ENCODE results near the gene ABCB9. TPM values are rescaled to one million over a fixed set of nuclear protein-coding genes. Genes with fewer than 3 reads are reported as not detected.

Gene ABCB9
- total RNA-seq, 2 donors from 2014 or later: 8.2 to 50.0 TPM

DNA sequence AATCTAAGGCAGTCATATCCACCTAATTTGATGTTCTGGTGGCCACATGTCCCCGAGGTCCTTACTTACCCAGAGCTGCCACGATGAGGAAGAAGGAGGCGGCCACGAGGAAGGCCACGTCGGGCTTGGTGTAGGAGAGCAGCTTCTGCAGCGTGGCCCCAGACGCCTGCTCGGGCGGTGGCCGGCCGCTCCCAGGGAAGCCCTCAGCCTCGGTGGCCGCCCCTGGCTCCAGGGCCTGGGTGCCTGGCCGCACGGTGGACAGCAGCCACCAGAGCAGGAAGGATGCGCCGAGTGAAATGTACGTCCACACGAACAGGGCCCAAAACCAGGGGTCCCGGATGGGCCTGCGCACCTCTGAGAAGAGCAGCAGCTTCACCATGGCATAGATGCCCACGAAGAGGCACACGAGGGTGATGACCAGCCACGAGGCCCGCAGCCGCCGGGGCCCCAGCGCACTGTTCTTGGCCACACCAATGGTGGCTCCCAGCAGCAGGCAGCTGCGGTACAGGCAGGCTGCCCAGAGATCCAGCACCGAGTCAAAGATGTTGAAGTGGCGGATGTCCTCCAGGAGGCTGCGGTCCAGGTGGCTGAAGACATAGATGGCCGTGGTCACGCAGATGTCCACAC is 6.6 kb downstream of the ABCB9 start:
- H3K9me3 ChIP-seq: no peaks in the 10 kb centered on the region
- 93% methylated on average over 32 of the region's 35 CpGs for WGBS
- no peaks in the 10 kb centered on the region for H3K4me1 ChIP-seq (replicated peaks)
- H3K36me3 ChIP-seq: no peaks in the 10 kb centered on the region
- H3K4me3 ChIP-seq: no peak overlapping the region
- DNase-seq (ENCODE audit: low spot score): no peak
- intact Hi-C loops (cut with DNase I): no loop called here
- no peak overlapping the region for H3K27ac ChIP-seq
- TF ChIP-seq POLR2AphosphoS5 (IDR thresholded peaks at IDR 0.05) (no peak), POLR2A (IDR thresholded peaks at IDR 0.05) (no peak)
- TF ChIP-seq, protein P1, sequence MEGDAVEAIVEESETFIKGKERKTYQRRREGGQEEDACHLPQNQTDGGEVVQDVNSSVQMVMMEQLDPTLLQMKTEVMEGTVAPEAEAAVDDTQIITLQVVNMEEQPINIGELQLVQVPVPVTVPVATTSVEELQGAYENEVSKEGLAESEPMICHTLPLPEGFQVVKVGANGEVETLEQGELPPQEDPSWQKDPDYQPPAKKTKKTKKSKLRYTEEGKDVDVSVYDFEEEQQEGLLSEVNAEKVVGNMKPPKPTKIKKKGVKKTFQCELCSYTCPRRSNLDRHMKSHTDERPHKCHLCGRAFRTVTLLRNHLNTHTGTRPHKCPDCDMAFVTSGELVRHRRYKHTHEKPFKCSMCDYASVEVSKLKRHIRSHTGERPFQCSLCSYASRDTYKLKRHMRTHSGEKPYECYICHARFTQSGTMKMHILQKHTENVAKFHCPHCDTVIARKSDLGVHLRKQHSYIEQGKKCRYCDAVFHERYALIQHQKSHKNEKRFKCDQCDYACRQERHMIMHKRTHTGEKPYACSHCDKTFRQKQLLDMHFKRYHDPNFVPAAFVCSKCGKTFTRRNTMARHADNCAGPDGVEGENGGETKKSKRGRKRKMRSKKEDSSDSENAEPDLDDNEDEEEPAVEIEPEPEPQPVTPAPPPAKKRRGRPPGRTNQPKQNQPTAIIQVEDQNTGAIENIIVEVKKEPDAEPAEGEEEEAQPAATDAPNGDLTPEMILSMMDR (IDR thresholded peaks at IDR 0.05): no peak
- no peaks in the 10 kb centered on the region for H3K27me3 ChIP-seq (replicated peaks; ENCODE audit: insufficient read depth)

DNA sequence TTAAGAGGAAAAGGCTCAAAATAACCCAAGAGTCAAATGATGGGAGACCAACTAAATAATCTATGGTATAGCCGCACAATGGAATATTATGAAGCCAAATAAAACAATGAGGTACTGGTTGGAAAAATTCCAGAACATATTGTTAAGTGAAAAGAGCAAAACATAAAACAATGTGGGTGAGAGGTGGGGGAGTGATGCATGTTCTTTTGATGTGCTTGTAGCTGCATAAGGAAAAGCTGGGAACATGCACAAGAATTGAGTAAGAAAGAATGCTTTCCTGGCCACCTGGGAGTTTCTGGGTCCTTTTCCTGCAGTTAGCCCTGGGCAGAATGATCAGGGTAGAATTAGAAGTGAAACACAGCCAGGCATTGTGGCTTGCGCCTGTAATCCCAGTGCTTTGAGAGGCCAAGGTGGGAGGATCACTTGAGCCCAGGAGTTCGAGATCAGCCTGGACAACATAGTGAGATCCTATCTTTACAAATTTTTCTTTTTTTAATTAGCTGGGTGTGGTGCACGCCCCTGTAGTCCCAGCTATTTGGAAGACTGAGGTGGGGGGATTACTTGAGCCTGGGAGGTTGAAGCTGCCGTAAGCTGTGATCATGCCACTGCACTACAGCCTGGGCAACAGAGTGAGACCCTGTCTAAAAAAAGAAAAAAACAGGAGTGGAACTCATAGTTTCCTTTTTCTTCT is 7.9 kb downstream of the ABCB9 start:
- H3K4me3 ChIP-seq: no peak overlapping the region
- DNase-seq (ENCODE audit: low spot score): no peak
- no peaks in the 10 kb centered on the region for H3K27me3 ChIP-seq (replicated peaks; ENCODE audit: insufficient read depth)
- 81% methylated on average over 5 of the region's 5 CpGs for WGBS
- no peaks in the 10 kb centered on the region for H3K9me3 ChIP-seq
- intact Hi-C loops (cut with DNase I): no loop called here
- H3K36me3 ChIP-seq: no peaks in the 10 kb centered on the region
- no peak overlapping the region for H3K27ac ChIP-seq
- H3K4me1 ChIP-seq (replicated peaks): no peaks in the 10 kb centered on the region
- TF ChIP-seq POLR2AphosphoS5 (IDR thresholded peaks at IDR 0.05) (no peak), POLR2A (IDR thresholded peaks at IDR 0.05) (no peak)
- TF ChIP-seq, protein P1 (IDR thresholded peaks at IDR 0.05): no peak

DNA sequence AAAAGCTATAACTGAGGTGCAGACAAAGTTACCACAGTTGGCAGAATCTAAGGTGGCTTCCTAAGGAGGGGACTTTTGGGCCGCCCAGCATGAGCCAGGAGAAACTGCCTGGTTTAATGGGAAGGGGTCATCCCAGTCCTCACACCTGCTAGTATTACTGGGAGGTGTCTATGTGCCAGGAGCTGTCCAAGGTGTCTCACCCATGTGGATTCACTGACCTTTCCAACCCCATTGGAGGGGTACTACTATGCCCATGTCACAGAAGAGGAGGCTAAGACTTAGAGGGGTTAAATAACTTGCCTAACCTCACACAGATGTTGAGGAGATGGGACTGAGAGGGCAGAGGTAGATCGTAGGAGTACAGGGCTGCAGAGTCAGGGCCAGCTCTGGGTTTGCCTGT is 10.2 kb downstream of the ABCB9 start:
- Histone ChIP-seq H3K4me1 (replicated peaks) (no peaks in the 10 kb centered on the region), H3K9me3 (no peaks in the 10 kb centered on the region), H3K27ac (no peak overlapping the region), H3K27me3 (replicated peaks; ENCODE audit: insufficient read depth) (no peaks in the 10 kb centered on the region), H3K36me3 (no peaks in the 10 kb centered on the region), H3K4me3 (no peak overlapping the region)
- DNase-seq (ENCODE audit: low spot score): no peak
- TF ChIP-seq, protein P1 (IDR thresholded peaks at IDR 0.05): no peak
- TF ChIP-seq POLR2AphosphoS5 (IDR thresholded peaks at IDR 0.05): no peak
- no peak for TF ChIP-seq POLR2A (IDR thresholded peaks at IDR 0.05)
- WGBS: 66% methylated on average over 2 of the region's 2 CpGs
- intact Hi-C loops (cut with DNase I): no loop called here

DNA sequence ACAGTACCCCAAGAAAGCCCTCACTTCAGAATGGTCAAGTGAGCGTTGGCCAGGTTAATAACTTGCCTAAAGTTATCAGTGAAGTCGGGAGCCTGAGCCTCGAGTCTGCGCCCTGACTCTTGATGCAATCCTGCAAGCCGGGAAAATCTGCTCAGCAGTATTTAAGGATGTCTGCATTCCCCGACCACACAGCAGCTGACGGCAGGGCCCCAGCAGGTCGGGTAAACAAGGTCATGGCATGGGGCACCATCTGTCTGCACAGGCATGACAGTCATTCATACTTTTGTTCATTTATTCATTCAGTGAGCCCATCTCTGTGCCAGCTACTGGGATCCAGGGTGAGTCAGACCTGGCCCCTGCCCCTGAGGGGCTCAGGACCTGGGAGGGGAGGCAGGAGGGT is 11.1 kb downstream of the ABCB9 start:
- H3K4me3 ChIP-seq: no peak overlapping the region
- 73% methylated on average over 8 of the region's 8 CpGs for WGBS
- no peak overlapping the region for H3K27ac ChIP-seq
- H3K27me3 ChIP-seq (replicated peaks; ENCODE audit: insufficient read depth): no peaks in the 10 kb centered on the region
- no peak for TF ChIP-seq POLR2A (IDR thresholded peaks at IDR 0.05)
- TF ChIP-seq, protein P1 (IDR thresholded peaks at IDR 0.05): no peak
- no peak for TF ChIP-seq POLR2AphosphoS5 (IDR thresholded peaks at IDR 0.05)
- intact Hi-C loops (cut with DNase I): no loop called here
- H3K36me3 ChIP-seq: no peaks in the 10 kb centered on the region
- no peaks in the 10 kb centered on the region for H3K4me1 ChIP-seq (replicated peaks)
- DNase-seq (ENCODE audit: low spot score): no peak
- H3K9me3 ChIP-seq: no peaks in the 10 kb centered on the region

Data from prostate gland (tissue), 2 donors.